ENCODE data around the gene RETREG3.
"Not testable (repeated sequence)": the region's sequence is repeated elsewhere in the genome, so short reads cannot be mapped to it uniquely, and the experiment has no call there.

The RETREG3 gene

DNA sequence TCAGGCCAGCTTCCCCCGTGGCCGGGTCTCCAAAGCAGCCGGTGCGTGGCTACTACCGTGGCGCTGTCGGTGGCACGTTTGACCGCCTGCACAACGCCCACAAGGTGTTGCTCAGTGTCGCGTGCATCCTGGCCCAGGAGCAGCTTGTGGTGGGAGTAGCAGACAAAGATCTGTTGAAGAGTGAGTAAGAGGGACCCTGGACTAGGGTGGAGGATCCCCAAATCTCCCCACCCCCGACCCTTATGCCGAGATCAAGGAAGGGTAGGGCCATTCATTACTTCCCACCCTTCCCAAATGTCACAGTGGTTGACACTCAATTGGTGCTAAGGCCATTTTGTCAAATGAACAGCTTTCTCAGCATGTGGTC is 46.0 kb downstream of the RETREG3 start:
- H3K27ac ChIP-seq (ENCODE audit: low read depth, low read length), result no peak overlapping the region
- no peaks in the 10 kb centered on the region for H3K27me3 ChIP-seq (ENCODE audit: control insufficient read depth, insufficient read depth, low read length)
- H3K9ac ChIP-seq (ENCODE audit: low read length), result peak overlapping the region; percentile 12
- peaks cover 24% of the 10 kb centered on the region for H3K4me1 ChIP-seq (ENCODE audit: control insufficient read depth, insufficient read depth, low read length)
- peak overlapping the region; percentile 97 for H3K4me3 ChIP-seq (ENCODE audit: low read length)
- H3K36me3 ChIP-seq (ENCODE audit: control insufficient read depth, insufficient read depth, low read length), result peaks cover 14% of the 10 kb centered on the region

DNA sequence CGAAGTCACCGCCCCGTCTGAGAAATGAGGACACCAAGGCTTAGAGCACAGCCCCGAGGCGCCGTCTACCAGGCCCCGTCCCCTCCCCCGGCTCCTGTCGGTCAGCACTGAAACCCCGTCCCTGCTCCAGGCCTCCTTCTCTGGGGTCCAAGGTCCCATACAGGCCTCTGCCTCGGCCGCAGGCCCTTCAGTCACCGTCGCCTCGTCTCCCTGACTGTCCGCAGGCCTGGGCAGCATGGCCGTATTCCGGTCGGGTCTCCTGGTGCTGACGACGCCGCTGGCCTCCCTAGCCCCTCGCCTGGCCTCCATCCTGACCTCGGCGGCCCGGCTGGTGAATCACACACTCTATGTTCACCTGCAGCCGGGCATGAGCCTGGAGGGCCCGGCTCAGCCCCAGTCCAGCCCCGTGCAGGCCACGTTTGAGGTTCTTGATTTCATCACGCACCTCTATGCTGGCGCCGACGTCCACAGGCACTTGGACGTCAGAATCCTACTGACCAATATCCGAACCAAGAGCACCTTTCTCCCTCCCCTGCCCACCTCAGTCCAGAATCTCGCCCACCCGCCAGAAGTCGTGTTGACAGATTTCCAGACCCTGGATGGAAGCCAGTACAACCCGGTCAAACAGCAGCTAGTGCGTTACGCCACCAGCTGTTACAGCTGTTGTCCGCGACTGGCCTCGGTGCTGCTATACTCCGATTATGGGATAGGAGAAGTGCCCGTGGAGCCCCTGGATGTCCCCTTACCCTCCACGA is 46.6 kb downstream of the RETREG3 start:
- Histone ChIP-seq H3K36me3 (ENCODE audit: control insufficient read depth, insufficient read depth, low read length) (peaks cover 14% of the 10 kb centered on the region), H3K27ac (ENCODE audit: low read depth, low read length) (peak overlapping the region; percentile 61), H3K4me1 (ENCODE audit: control insufficient read depth, insufficient read depth, low read length) (peaks cover 23% of the 10 kb centered on the region), H3K9ac (ENCODE audit: low read length) (peak overlapping the region; percentile 12), H3K4me3 (ENCODE audit: low read length) (peak overlapping the region; percentile 97), H3K27me3 (ENCODE audit: control insufficient read depth, insufficient read depth, low read length) (no peaks in the 10 kb centered on the region)

DNA sequence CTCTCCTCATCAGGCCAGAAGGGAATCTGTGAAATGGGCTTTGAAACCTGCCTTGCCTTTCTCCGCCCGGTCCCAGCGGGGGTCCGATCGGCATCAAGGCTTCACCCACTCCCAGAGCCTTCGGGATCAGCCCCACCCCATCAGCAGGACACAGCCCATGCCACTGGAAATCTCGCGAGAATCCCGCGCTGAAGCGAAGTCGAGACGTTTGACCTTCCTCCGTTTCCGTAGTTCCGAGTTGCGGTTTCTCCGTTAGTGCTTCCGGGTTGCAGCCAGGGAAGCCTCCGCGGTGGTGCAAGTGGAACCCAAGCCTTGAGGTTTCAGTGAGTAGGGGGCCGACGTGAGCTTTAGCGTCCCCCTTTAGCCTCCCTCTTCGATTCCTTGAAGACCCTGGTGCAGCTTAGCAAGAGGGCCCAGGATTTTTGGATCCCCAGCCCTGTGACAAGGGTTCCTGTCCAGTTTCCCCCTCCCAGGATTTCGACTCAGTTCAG is 47.2 kb downstream of the RETREG3 start, which contains the start of gene COASY:
TSS of gene COASY (plus strand) at position 252 of the 491 bp plus-strand sequence. CDS start 475 bp downstream, outside the sequence.
- Histone ChIP-seq H3K4me1 (ENCODE audit: control insufficient read depth, insufficient read depth, low read length) (peaks cover 21% of the 10 kb centered on the region), H3K27me3 (ENCODE audit: control insufficient read depth, insufficient read depth, low read length) (no peaks in the 10 kb centered on the region), H3K9ac (ENCODE audit: low read length) (peak within 1 kb of the TSS; percentile 12), H3K36me3 (ENCODE audit: control insufficient read depth, insufficient read depth, low read length) (peaks cover 14% of the 10 kb centered on the region), H3K4me3 (ENCODE audit: low read length) (peak within 1 kb of the TSS; percentile 97), H3K27ac (ENCODE audit: low read depth, low read length) (peak within 1 kb of the TSS; percentile 61)

DNA sequence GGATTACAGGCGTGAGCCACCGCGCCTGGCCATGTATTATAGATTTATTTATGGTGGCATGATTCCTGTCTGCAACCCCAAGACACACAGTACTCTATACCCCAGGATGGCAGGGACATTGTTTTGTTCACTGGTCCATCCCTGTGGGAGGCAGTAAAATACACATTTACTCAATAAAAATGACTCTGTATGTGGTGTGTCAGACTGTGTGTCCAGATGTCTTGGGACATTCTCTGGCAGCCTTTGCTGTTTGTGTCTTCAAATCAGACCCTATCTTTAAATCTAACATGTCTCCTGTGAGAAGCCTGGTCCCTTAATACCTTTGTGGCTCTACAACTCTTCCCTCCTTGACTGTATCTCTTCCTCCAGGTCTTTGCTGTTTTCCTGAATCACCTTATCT is 48.9 kb downstream of the RETREG3 start:
- H3K27me3 ChIP-seq (ENCODE audit: control insufficient read depth, insufficient read depth, low read length), result no peaks in the 10 kb centered on the region
- H3K4me3 ChIP-seq (ENCODE audit: low read length), result no peak overlapping the region
- peaks cover 7% of the 10 kb centered on the region for H3K36me3 ChIP-seq (ENCODE audit: control insufficient read depth, insufficient read depth, low read length)
- H3K27ac ChIP-seq (ENCODE audit: low read depth, low read length), result no peak overlapping the region
- no peak overlapping the region for H3K9ac ChIP-seq (ENCODE audit: low read length)
- peaks cover 19% of the 10 kb centered on the region for H3K4me1 ChIP-seq (ENCODE audit: control insufficient read depth, insufficient read depth, low read length)

DNA sequence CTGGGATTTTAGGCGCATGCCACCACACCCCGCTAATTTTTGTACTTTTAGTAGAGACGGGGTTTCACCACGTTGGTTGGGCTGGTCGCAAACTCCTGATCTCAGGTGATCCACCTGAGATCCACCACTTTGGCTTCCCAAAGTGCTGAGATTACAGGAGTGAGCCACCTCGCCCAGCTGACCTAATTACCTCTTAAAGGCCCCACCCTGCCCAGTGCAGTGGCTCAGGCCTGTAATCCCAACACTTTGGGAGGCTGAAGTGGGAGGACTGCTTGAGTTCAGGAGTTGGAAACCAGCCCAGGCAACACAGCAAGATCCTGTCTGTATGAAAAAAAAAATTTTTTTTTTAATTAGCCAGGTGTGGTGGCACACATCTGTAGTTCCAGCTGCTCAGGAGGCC is 50.1 kb downstream of the RETREG3 start:
- no peaks in the 10 kb centered on the region for H3K27me3 ChIP-seq (ENCODE audit: control insufficient read depth, insufficient read depth, low read length)
- peaks cover 5% of the 10 kb centered on the region for H3K36me3 ChIP-seq (ENCODE audit: control insufficient read depth, insufficient read depth, low read length)
- H3K4me3 ChIP-seq (ENCODE audit: low read length), result no peak overlapping the region
- H3K9ac ChIP-seq (ENCODE audit: low read length), result no peak overlapping the region
- H3K4me1 ChIP-seq (ENCODE audit: control insufficient read depth, insufficient read depth, low read length), result peaks cover 21% of the 10 kb centered on the region
- no peak overlapping the region for H3K27ac ChIP-seq (ENCODE audit: low read depth, low read length)

DNA sequence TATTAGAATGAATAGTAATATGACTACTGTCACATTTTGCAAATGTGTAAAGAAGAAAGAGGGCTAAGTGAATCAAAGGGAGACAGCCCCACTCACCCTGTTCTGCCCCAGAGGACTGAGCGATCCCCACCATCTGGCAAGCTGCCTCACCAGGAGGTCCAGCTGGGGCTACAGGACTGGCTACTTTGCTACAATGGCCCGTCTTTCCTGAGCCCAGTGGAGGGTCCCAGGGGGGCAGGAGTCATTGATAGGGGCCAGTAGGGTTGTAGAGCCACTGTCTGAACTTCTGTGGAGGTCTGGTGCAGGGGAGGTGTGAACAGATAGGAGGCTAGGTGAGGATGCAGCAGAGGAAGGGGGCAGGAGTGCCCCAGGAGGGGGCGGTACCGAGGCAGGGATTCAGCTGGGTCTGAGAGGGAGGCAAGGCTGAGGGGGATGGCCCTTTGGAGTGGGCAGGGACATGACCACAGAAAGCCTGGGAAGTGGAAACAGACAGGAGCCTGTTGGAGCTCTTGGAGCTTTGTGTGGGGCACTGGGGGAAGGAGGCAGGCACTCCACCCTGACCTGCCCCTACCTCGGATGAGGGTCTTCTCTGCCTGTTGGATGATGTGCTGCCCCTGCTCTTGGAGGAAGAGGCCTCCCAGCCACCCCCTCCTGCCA is 53.1 kb downstream of the RETREG3 start:
- H3K4me1 ChIP-seq (ENCODE audit: control insufficient read depth, insufficient read depth, low read length), result peaks cover 13% of the 10 kb centered on the region
- not testable (repeated sequence) for H3K4me3 ChIP-seq (ENCODE audit: low read length); H3K27ac ChIP-seq (ENCODE audit: low read depth, low read length); H3K27me3 ChIP-seq (ENCODE audit: control insufficient read depth, insufficient read depth, low read length); H3K9ac ChIP-seq (ENCODE audit: low read length); H3K36me3 ChIP-seq (ENCODE audit: control insufficient read depth, insufficient read depth, low read length)

DNA sequence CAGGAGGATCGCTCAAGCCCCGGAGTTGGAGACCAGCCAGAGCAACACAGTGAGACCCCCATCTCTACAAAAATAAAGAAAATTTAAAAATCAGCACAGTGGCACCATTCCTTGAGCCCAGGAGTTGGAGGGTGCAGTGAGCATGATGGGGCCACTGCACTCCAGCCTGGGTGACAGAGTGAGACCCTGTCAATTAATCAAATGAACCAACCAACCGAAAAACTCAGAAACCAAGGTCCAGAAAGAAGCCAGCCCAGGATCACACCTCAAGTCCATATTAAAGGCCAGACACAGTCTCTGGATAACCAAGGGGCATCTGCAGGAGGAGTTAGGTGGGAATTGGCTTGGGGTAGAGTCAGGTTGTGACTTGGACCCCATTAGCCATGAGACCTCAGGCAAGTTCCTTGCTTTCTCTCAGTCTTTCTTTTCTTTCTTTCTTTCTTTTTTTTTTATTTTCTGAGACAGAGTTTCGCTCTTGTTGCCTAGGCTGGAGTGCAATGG is 54.0 kb downstream of the RETREG3 start:
- Histone ChIP-seq H3K4me1 (ENCODE audit: control insufficient read depth, insufficient read depth, low read length) (peaks cover 13% of the 10 kb centered on the region), H3K36me3 (ENCODE audit: control insufficient read depth, insufficient read depth, low read length) (no peaks in the 10 kb centered on the region), H3K27ac (ENCODE audit: low read depth, low read length) (peak overlapping the region; percentile 83), H3K27me3 (ENCODE audit: control insufficient read depth, insufficient read depth, low read length) (no peaks in the 10 kb centered on the region), H3K4me3 (ENCODE audit: low read length) (peak overlapping the region; percentile 96), H3K9ac (ENCODE audit: low read length) (peak overlapping the region; percentile 47)

DNA sequence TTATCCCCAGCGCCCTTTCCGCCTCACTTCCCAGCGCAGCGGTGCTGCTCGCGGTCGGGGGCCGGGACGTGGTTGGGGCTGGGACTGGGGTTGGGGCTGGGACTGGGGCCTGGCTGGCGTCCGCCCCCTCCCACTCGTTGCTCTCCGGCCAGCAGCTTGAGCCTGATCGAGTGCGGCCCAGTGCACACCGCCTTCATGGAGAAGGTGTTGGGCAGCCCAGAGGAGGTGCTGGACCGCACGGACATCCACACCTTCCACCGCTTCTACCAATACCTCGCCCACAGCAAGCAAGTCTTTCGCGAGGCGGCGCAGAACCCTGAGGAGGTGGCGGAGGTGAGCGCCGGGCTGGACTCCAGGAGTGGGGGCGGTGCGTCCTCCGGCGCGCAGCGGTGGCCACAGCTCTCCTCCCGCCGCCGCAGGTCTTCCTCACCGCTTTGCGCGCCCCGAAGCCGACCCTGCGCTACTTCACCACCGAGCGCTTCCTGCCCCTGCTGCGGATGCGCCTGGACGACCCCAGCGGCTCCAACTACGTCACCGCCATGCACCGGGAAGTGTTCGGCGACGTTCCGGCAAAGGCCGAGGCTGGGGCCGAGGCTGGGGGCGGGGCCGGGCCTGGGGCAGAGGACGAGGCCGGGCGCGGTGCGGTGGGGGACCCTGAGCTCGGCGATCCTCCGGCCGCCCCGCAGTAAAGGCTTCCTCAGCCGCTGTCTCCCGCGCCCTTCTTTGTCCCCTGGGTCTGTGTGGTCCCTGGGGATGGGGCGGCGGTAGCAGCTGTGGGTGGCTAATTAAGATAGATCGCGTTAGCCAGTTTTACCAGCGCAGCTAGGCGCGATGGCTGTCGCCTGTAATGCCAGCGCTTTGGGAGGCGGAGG is 54.7 kb downstream of the RETREG3 start:
- H3K4me1 ChIP-seq (ENCODE audit: control insufficient read depth, insufficient read depth, low read length), result peaks cover 13% of the 10 kb centered on the region
- H3K27ac ChIP-seq (ENCODE audit: low read depth, low read length), result peak overlapping the region; percentile 83
- no peaks in the 10 kb centered on the region for H3K27me3 ChIP-seq (ENCODE audit: control insufficient read depth, insufficient read depth, low read length)
- H3K9ac ChIP-seq (ENCODE audit: low read length), result peak overlapping the region; percentile 47
- peak overlapping the region; percentile 96 for H3K4me3 ChIP-seq (ENCODE audit: low read length)
- H3K36me3 ChIP-seq (ENCODE audit: control insufficient read depth, insufficient read depth, low read length), result no peaks in the 10 kb centered on the region

DNA sequence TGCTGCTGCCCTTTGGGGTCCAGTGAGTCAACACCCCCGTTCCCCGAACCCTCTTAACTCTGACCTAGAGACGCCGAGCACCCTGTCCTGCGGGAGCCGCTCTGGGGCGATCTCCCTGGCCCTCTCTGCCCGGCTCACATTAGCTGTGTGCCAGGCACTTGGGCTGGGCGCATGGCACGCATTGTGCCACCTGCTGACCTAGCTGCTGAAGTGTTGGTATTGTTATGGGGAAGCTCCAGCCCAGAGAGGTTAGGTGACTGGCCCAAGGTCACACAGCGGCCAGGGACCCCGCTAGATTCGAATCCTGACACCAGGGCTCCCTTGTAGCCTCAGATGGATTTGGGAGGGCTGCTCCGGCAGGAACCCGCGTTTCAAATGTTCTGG is 55.3 kb downstream of the RETREG3 start:
- no peaks in the 10 kb centered on the region for H3K36me3 ChIP-seq (ENCODE audit: control insufficient read depth, insufficient read depth, low read length)
- H3K27me3 ChIP-seq (ENCODE audit: control insufficient read depth, insufficient read depth, low read length), result no peaks in the 10 kb centered on the region
- peak overlapping the region; percentile 47 for H3K9ac ChIP-seq (ENCODE audit: low read length)
- peak overlapping the region; percentile 96 for H3K4me3 ChIP-seq (ENCODE audit: low read length)
- peak overlapping the region; percentile 83 for H3K27ac ChIP-seq (ENCODE audit: low read depth, low read length)
- peaks cover 13% of the 10 kb centered on the region for H3K4me1 ChIP-seq (ENCODE audit: control insufficient read depth, insufficient read depth, low read length)

DNA sequence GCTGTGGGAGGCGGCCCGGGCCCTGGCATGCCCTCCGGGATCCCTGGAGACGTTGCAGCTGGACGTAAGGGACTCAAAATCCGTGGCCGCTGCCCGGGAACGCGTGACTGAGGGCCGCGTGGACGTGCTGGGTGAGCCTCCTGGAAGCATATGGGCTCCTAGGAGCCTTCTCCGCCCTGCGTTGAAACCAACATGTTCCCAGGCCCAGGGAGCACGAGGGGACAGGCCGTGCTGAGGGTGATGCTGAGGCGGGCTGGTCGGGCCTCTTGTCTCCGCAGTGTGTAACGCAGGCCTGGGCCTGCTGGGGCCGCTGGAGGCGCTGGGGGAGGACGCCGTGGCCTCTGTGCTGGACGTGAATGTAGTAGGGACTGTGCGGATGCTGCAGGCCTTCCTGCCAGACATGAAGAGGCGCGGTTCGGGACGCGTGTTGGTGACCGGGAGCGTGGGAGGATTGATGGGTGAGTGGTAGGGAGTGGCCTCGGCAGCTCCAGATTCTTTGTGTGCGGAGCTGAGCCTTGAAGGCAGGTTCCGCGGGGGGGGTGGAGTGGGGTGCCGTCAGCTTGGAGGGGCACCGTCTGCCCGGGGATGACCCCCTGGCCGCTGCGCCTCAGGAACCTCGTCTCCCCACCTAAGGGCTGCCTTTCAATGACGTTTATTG is 55.9 kb downstream of the RETREG3 start:
- Histone ChIP-seq H3K4me1 (ENCODE audit: control insufficient read depth, insufficient read depth, low read length) (peaks cover 13% of the 10 kb centered on the region), H3K27ac (ENCODE audit: low read depth, low read length) (no peak overlapping the region), H3K4me3 (ENCODE audit: low read length) (peak overlapping the region; percentile 96), H3K27me3 (ENCODE audit: control insufficient read depth, insufficient read depth, low read length) (no peaks in the 10 kb centered on the region), H3K9ac (ENCODE audit: low read length) (no peak overlapping the region), H3K36me3 (ENCODE audit: control insufficient read depth, insufficient read depth, low read length) (no peaks in the 10 kb centered on the region)

DNA sequence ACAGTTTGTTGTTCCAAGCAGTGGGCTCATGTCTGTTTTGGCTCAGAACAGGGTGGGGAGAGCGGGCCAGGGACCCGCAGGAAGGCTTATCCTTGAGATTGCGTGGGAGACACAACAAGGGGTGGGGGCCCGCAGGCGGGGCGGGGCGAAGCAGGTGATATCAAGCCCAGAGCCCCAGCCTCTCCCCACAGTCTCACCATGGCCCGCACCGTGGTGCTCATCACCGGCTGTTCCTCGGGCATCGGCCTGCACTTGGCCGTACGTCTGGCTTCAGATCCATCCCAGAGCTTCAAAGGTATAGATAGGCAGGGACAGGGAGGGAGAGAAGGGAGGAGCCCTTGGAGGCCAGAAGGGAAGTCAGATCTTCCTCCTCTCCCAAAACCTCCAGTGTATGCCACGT is 56.4 kb downstream of the RETREG3 start, which contains the start of gene HSD17B1:
TSS of gene HSD17B1 (plus strand) at position 188 of the 400 bp plus-strand sequence. CDS start at position 199, 11 bp downstream.
- Histone ChIP-seq H3K9ac (ENCODE audit: low read length) (peak within 1 kb of the TSS; percentile 47), H3K4me3 (ENCODE audit: low read length) (peak within 1 kb of the TSS; percentile 96), H3K4me1 (ENCODE audit: control insufficient read depth, insufficient read depth, low read length) (peaks cover 13% of the 10 kb centered on the region)
- not testable (repeated sequence) for H3K27ac ChIP-seq (ENCODE audit: low read depth, low read length); H3K27me3 ChIP-seq (ENCODE audit: control insufficient read depth, insufficient read depth, low read length); H3K36me3 ChIP-seq (ENCODE audit: control insufficient read depth, insufficient read depth, low read length)

All from rectal smooth muscle tissue (tissue), 1 donor.